ENCODE data around the gene IL4R.
"Not testable (repeated sequence)": the region's sequence is repeated elsewhere in the genome, so short reads cannot be mapped to it uniquely, and the experiment has no call there.

IL4R gene

DNA sequence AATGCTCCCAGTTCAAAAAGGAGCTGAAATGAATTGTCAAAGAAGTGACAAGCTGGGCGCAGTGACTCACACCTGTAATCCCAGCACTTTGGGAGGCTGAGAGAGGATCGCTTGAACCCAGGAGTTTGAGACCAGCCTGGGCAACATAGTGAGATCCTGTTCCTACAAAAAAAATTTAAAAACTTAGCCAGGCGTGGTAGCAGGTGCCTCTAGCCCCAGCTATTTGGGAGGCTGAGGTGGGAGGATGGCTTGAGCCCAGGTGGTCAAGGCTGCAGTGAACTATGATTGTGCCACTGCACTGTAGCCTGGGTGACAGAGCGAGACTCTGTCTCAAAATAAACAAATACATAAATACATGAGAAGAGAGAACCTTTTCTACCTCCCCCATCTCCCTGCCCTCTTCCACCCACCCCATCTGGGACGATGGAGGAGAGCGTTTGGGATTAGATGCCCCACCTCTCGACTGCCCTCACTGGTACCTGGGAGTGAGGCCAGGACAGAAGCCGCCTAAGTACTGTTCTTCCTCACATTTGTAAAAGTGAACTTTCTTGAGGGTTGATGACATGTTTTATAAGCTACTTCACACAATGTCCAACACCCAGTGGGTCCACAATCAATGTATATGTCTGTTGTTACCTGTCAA, 2.4 kb downstream of the IL4R start:
- no peak for DNase-seq

DNA sequence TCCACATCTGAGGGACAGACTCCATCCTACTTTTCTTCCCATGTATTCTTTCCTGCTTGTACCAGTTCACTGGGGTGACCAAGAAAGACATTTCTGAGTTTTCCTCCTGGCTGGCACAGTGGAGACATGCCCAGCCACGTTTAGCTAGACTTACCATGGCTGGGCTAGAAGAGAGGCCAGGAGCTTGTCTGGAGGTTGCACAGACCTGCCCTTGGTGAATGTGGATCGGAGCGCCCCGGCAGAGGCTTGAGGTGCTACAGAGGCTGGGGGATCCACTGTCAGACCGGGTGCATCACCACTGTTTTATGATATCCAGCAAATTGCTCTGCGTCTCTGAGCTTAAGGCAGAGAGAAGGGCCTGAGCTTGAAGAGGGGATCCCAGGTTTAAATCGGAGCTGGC, 3.5 kb downstream of the IL4R start:
- no peak for DNase-seq

DNA sequence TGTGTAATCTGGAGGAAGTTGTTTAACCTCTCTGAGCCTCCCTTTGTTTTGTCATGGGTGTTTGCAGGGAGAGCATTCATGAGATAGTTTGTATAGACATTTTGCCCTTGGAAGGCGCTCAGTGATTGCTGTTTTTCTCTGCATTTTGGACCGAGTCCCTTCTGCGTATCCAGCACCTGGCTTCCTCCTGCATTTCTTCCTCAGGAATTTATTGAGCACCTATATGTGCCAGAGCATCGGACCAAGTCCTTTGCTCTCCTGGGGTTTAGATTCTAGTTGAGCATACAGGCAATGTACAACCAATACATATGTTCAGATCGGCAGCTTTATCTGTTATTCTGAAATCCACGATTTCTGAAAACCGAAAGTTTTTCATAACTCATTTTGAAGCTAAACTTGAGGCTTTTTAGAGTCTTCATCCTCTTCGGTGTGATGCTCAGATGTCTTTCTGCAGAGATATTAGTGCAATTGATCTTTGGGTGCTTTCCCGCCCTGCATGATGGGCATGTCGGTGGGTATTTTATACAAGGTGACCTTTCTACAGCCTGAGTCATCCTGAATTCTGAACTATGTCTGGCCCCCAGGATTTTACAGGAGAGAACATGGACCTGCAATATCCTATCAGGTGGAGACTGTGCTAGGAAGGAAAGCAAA, 4.1 kb downstream of the IL4R start:
- no peak for DNase-seq

DNA sequence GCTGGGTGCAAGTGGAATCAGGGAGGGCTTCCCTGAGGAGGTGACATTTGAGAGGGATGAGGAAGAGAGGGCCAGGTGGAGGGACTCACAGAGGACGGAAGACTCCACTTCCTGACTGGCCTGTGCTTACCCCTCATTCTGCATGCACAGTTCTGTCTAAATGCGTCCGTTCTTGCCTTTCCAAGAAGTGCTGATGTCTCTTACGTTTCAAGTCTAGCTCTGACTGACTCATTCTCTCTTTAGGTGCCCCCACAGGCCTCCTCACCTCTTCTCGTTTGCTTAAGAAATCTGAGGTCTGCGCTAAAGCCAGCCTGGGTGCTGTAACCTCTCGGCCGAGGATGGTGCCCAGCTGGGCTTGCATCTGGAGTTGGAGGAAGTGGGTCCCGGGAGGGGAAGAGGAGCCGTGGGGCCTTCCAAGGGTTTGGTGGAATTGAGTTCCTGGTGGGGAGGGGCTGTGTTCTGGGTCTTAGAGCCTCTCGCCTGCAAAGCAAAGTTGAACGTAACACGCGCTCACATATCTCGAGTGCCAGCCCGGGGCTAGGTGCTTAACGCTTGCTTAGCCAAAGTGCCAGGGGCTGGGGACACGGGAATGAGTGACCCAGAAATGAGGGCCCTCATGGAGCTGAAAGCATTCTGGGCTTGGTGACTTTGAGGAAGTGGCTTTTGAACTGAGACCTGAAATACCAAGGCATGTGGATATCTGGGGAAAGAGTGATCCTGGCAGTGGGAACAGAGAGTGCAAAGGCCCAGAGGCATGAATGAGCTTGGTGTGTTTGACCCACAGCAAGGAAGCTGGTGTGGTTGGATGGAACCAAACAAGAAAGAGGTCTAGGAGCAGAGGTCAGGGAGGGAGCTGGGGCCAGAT, 4.8 kb downstream of the IL4R start:
- DNase-seq, result peak; percentile 32

DNA sequence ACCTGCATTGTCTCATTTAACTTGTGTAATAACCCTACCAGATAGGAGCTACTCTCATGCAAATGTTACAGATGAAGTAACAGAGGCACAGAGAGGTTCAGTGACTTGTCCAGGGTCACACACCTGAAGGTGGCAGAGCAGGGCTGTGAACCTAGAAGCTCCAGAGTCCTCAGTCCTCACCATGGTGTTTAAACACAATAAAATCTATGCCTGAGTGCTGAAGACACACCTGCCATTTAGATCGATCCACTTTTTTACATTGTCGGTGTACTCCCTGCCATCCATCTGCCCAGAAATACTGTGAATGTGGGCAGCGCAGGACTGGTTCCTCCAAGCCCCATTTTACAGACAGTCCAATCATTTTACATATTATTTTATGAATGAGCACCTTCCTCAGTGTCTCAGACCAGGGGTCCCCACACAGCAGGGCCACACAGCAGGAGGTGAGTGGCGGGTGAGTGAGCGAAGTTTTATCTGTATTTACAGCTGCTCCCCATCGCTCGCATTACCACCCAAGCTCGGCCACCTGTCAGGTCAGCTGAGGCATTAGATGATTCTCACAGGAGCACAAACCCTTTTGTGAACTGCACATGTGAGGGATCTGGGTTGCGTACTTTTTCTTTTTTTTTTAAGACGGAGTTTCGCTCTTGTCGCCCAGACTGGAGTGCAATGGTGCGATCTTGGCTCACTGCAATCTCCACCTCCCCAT, 5.6 kb downstream of the IL4R start:
- no peak for DNase-seq

DNA sequence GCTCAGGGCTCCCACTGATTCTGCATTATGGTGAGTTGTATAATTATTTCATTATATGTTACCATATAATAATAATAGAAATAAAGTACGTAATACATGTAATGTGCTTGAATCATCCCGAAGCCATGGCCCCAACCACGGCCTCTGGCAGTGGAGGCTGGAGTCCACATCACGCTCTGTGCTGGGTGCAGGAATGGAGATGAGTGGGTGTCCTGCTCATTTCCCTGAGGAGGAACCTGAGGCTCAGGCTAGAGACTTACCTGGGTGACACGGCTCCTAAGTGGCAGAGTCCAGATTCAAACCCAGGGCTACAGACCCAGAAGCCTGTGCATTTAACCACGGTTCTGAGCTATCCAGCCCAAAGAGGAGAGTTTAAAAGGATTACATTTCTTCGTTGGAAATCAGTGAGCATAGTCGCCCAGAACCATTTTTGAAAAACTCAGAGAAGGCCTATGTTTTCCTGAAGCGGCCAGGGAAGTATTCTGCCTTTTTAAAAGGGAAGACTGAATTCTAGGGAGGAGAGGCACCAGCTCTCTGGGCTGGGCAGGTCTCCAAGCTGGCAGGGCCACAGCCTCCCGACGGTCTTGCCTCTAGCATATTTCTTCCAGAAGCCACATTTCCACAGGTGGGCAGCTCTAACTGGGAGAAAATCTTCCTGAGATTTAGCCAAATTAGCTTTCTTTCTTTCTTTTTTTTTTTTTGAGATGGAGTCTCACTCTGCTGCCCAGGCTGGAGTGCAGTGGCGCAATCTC, 6.7 kb downstream of the IL4R start:
- DNase-seq, result no peak

DNA sequence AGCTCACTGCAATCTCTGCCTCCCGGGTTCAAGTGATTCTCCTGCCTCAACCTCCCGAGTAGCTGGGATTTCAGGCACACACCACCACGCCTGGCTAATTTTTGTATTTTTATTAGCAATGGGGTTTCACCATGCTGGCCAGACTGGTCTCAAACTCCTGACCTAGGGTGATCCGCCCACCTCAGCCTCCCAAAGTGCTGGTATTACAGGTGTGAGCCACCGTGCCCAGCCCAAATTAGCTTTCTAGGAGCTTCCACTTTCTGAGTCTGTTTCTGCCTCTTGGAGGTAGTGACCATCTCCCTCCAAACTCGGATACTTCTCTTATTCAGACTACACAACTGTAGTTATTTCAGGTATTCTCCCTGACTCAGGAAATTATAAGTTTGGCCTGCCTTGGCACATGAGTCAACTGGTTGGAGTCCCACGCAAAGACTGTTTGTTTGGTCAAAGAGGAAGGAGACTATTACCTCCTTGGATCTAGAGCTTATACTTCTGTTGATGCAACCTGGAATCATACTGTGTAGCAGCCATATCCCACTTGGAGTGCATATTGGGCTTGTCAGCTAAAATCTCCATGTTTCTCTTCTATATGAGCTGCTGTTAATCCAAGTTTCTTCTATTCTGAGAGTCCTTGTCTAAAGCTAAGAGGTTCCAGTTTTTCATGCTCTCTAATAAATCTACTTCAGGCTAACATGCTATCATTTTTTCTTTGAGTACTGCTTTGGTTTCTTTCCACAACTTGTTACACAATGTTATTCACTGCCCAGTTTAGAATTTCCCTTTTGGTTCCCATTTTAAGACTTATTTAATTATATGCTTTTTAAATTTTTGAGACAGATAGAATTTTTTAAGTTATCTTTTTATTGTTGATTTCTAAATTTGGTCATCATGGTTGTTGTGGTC, 7.5 kb downstream of the IL4R start:
- DNase-seq, result no peak

DNA sequence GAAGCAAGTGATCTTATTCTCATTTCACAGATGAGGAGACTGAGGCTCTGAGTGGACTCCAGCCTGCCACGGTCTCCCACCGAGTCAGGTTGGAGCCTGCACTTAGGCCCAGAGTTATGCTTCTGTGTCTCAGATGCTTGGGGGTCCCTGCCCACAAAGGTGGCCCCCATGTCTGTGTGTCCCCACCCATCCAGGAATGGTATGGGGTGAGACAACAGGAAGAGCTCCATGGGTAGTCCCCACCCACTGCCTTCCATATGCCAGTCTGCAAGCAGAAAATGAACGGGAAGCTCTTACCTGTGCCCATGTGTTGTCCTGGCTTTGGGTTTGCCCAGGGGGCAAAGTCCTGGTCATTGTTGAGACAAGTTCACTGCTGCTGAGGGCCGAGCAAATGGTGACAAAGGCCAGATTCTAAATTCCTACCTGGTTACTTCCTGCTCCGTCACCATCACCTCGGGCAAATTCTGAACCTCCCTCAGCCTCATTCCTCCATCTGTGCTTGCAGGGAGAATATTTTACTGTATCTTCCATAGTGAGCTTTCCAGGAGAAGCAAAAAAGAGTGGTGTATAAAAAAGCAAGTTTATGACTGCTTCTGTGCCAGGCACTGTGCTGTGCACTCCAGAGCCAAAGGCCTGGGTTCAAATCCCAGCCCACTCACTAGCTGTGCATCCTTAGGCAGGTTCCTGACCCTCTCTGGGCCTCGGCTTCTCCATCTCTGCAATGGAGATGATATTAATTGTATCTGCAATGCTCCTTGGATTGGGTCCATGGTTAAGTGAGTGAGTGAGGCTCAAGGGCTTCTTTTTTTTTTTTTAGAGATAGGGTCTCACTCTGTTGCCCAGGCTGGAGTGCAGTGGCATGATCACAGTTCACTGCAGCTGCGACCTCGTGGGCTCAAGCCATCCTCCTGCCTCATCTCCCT, 9.3 kb downstream of the IL4R start:
- DNase-seq, result no peak

DNA sequence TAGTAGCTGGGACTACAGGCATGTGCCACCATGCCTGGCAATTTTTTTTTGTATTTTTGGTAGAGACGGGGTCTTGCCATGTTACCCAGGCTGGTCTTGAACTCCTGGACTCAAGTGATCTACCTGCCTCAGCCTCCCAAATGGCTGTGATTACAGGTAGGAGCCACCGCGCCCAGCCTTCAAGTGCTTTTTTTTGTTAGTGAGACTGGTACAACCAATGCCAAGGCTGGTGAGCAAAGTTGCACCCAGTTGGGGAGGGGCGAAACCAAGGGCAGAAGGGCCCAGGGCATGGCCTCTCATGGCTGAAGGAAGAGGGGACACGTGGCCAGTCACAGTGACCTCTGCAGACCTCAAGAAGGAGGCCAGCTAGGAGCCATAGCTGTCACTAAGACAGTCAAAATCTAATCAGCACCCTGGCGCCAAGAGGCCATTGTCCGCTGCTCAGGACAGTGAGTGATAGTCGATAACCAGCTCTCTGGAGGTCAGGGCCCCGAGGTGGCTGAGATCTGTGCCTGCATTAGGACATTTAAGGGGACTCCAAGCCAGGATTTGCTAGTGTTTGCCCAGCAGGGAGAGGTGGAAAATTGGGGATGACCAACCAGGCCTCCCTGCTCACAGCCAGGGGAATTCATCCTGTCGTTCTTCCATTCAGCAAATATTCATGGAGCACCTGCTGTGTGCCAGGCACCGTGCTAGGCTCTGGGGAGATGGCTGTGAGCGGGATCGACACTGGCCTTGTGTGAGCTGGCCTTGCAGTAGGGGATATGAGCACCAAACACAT, 10.2 kb downstream of the IL4R start:
- DNase-seq, result no peak

DNA sequence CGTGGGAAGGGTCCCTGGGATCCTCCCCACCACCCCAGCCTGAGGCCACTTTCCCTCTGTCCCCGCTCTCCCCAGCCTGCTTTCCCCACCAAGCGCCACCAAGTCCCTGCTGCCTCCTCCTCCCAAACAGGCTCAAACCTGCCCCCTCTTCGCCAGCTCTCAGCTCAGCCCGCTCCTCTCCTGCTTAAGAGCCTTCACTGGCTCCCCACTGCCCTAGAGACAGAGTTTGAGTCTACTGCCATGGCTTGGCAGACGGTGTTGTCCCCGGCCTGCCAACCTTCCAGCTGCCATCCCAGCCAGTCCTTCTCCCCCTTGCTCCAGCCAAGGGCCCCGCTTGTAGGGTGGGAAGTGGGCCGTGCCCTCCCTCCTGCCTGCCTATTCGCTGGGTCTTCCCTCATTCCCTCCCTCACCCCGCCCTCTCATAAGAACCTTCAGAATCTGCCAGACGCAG, 11.1 kb downstream of the IL4R start:
- DNase-seq, result no peak

DNA sequence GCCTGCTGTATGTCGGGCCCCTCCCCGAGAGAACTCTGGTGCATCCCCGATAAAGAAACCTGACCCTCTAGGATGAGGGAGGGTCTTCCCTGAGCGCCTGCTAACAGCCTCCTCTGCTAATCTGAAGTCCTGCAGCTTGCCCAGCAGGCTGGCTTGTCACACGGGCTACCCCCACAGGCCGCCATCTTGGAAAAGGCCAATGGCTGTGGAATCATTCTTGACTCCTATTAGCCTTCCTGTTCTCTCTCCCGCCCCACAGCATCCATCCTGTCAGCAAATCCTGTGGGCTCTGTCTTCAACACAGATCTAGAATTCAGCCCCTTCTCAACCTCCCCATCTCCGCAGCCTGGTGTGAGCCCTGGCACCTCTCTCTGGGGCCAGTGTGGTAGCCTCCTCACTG, 12.0 kb downstream of the IL4R start:
- no peak for DNase-seq

DNA sequence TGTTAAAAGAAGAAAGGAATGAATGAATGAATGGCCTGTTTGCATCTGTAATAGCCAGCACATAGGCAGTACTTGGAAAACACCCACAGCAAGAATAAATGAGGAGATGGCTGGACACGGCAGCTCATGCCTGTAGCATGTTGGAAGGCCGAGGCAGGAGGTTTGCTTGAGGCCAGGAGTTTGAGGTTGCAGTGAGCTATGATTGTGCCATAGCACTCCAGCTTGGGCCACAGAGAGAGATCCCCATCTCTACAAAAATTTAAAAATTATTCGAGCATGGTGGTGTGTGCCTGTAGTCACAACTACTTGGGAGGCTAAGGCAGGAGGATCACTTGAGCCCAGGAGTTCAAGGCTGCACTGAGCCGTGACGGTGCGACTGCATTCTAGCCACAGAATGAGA, 12.5 kb downstream of the IL4R start:
- DNase-seq, result no peak

DNA sequence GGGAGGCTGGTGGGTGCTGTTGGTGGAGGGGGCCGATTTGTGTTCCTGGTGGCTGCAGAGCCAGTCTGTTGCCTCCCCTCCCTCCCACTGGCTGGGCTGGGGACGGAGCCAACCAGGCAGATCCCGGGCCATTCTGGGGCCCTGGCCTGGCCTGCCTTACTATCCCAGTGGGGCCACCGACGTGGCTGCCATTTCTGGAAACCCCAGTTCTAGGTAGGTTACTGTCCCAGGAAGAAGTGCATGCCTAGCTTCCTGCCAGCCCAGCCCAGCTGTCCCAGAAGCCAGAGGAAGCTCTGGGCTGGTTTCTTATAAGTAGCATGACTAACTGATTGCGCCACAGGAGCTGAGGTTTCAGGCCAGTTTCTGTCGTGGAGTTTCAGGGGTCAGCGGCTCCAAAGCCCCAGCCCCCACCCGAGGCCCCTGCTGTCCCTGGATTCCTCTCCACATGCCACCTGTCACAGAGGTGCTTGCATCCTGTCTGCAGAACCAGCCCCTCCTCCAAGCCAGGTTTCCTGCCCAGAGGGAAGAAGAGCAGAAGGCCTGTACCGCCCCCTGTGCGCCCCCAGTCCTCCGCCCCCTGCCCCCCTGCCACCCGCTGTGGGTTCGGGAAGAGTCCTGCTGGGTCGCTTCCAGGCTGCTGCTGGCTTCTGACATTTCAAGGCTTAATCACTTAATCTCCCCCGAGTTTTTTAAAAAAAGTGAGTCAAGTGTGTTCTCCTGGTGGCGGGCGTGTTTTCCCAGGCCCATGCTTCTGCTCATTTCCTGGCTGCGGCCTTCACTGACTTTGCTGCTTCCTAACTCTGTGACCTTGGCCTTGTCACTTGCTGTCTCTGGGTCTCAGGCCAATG, 13.2 kb downstream of the IL4R start:
- DNase-seq, result peak; percentile 89

DNA sequence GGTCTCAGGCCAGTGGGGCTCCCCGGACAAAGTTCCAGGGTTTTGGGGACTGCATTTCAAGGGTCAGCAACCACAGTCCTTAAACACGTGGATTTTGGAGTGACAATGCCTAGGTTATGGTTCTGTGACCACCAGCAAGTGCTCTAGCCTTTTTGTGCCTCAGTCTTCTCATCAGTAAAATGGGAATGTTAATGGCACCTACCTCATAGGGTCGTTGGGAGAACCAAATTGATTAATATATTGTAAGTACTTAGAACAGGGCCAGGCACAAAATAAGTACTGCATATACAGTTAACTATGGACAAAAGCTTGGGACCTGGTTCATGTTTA, 13.8 kb downstream of the IL4R start:
- no peak for DNase-seq

DNA sequence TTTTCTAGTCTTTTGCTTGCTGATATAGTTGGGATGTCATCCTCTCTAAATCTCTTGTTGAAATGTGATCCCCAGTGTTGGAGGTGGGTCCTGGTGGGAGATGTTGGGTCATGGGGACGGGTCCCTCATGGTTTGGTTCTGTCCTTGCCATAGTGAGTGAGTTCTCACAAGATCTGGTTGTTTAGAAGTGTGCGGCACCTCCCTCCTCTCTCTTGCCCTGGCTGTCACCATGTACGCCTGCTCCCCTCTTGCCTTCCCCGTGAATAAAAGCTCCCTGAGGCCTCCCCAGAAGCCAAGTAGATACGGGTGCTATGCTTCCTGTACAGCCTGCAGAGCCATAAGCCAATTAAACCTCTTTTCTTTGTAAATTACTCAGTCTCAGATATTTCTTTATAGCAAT, 15.2 kb downstream of the IL4R start:
- DNase-seq, result no peak

DNA sequence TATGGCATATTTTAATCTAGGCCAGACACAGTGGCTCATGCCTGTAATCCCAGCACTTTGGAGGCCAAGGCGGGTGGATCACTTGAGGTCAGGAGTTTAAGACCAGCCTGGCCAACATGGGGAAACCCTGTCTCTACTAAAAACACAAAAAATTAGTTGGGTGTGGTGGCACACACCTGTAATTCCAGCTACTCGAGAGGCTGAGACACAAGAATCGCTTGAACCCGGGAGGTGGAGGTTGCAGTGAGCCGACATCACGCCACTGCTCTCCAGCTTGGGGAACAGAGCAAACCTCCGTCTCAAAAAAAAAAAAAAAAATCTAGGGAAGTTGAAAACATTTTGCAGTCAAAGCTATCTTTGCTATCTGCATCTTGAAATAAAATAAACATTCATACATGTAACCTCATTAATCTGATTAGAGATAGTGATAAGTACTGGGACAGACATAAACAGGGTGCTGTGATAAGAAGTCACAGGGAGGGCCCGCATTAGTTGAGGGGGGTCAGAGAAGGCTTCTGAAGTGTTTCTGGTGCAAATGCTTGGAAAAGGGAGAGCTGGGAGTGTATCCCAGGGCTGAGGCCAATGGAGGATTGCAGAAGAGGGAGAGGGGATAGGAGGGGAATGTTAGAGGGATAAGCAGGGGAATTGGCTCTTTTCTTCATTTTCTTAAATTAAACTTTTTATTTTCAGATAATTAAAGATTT, 15.8 kb downstream of the IL4R start:
- DNase-seq, result not testable (repeated sequence)

DNA sequence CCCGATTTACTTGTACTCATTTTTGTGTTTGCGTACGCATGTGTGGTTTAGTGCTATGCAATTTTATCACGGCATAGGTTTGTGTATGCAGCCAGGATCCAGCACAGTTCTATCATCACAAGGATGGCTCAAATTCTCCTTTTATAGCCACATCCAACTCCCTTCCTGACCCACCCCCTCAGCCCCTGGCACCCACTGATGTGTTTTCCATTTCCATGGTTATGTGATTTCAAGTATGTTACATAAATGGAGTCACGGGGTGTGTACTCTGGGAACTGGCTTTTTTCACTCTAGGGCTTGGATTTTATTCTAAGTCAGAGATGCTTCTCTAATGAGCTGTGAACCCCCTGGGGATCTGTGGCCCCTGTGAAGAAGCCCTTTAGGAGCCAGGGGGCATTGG, 16.8 kb downstream of the IL4R start:
- DNase-seq, result peak; percentile 89

DNA sequence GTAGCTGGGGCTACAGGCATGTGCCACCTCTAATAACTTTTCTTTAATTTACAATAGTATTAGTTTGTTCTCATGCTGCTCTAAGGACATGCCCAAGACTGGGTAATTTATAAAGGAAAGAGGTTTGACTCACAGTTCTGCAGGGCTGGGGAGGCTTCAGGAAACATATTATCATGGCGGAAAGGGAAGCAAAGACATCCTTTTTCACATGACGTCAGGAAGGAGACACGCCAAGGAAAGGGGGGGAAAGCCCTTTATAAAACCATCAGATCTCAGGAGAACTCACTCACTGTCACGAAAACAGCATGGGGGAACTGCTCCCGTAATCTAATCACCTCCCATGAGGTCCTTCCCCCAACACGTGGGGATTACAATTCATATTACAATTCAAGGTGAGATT, 18.3 kb downstream of the IL4R start:
- DNase-seq, result no peak
